ENCODE results near the gene ACO1. TPM values are rescaled to one million over a fixed set of nuclear protein-coding genes. Genes with fewer than 3 reads are reported as not detected.
A peak's percentile ranks its signal among the peaks of the same experiment; 100 is the strongest.

Gene ACO1
- total RNA-seq, 2 experiments from 2014 or later = 8.8 to 9.0 TPM

- Histone ChIP-seq H3K36me3 (ENCODE audit: insufficient read depth, low read length) (no peaks in the 10 kb centered on the region), H3K9me2 (ENCODE audit: insufficient read depth, low read length) (no peaks in the 10 kb centered on the region), H4K20me1 (ENCODE audit: insufficient read depth, low read length) (no peaks in the 10 kb centered on the region), H3K27ac (ENCODE audit: low read depth, low read length, poor library complexity, severe bottlenecking) (no peak overlapping the region), H3K4me2 (ENCODE audit: low read length) (no peak overlapping the region), H3K4me3 (ENCODE audit: low read depth, low read length, poor library complexity, severe bottlenecking) (no peak overlapping the region), H3K4me1 (ENCODE audit: insufficient read depth, low read length, poor library complexity, severe bottlenecking) (peaks cover 8% of the 10 kb centered on the region), H3K9me3 (ENCODE audit: low read length) (no peaks in the 10 kb centered on the region), H2AFZ (ENCODE audit: low read length) (no peak overlapping the region), H3K79me2 (ENCODE audit: insufficient read depth, low read depth, low read length) (no peaks in the 10 kb centered on the region)
- intact Hi-C loops (cut with micrococcal nuclease; ENCODE audit: unreplicated experiment) = loop anchor here (10.0 kb wide), 1 partner anchor 333 kb away; no protein-coding TSS in a partner anchor
- ChIA-PET POLR2A (interaction anchor here (0.6 kb wide), 2 partner anchors 39 to 552 kb away, joined by 3 read pairs; no protein-coding TSS in a partner anchor), CTCF (ENCODE audit: unreplicated experiment) (no interaction called here)
- no peak for TF ChIP-seq CTCF (conservative IDR thresholded peaks at IDR 0.05; ENCODE audit: low read length)
- no peak for TF ChIP-seq EZH2phosphoT487 (IDR thresholded peaks at IDR 0.05; ENCODE audit: borderline replicate concordance, low read depth, low read length)
- DNase-seq (ENCODE audit: low spot score) = no peak
- BruUV-seq (replicated peaks) = no TSS peak
Observed at GRCh38 chr9:32371679-32372078, 12.8 kb upstream of the ACO1 start.

- no peak overlapping the region for H3K27ac ChIP-seq (ENCODE audit: low read depth, low read length, poor library complexity, severe bottlenecking)
- CTCF ChIA-PET (ENCODE audit: unreplicated experiment) = interaction anchor here (0.6 to 2.2 kb wide), 2 partner anchors 32 to 196 kb away, joined by 3 to 6 read pairs; no protein-coding TSS in a partner anchor
- H3K9me2 ChIP-seq (ENCODE audit: insufficient read depth, low read length) = no peaks in the 10 kb centered on the region
- peak; percentile 20 for DNase-seq (ENCODE audit: low spot score)
- H2AFZ ChIP-seq (ENCODE audit: low read length) = no peak overlapping the region; the same call in 1 of the 2 replicates
- no peak overlapping the region for H3K4me2 ChIP-seq (ENCODE audit: low read length)
- H4K20me1 ChIP-seq (ENCODE audit: insufficient read depth, low read length) = no peaks in the 10 kb centered on the region
- H3K79me2 ChIP-seq (ENCODE audit: insufficient read depth, low read depth, low read length) = no peaks in the 10 kb centered on the region
- BruUV-seq (replicated peaks) = no TSS peak
- TF ChIP-seq EZH2phosphoT487 (IDR thresholded peaks at IDR 0.05; ENCODE audit: borderline replicate concordance, low read depth, low read length) (no peak), CTCF (conservative IDR thresholded peaks at IDR 0.05; ENCODE audit: low read length) (no peak)
- H3K9me3 ChIP-seq (ENCODE audit: low read length) = no peaks in the 10 kb centered on the region
- peaks cover 20% of the 10 kb centered on the region for H3K4me1 ChIP-seq (ENCODE audit: insufficient read depth, low read length, poor library complexity, severe bottlenecking)
- POLR2A ChIA-PET = interaction anchor here (0.7 to 1.1 kb wide), 2 partner anchors 39 to 598 kb away, joined by 3 to 5 read pairs; no protein-coding TSS in a partner anchor
- H3K4me3 ChIP-seq (ENCODE audit: low read depth, low read length, poor library complexity, severe bottlenecking) = no peak overlapping the region
- H3K36me3 ChIP-seq (ENCODE audit: insufficient read depth, low read length) = no peaks in the 10 kb centered on the region
- intact Hi-C loops (cut with micrococcal nuclease; ENCODE audit: unreplicated experiment) = loop anchor here (10.0 kb wide), 1 partner anchor 329 kb away; no protein-coding TSS in a partner anchor
Observed at GRCh38 chr9:32376285-32376684, 8.2 kb upstream of the ACO1 start.

GRCh38 chr9:32378496-32378895 is 5.9 kb upstream of the ACO1 start:
- Histone ChIP-seq H3K9me3 (ENCODE audit: low read length) (no peaks in the 10 kb centered on the region), H3K36me3 (ENCODE audit: insufficient read depth, low read length) (no peaks in the 10 kb centered on the region), H3K9me2 (ENCODE audit: insufficient read depth, low read length) (no peaks in the 10 kb centered on the region), H3K27ac (ENCODE audit: low read depth, low read length, poor library complexity, severe bottlenecking) (no peak overlapping the region), H3K79me2 (ENCODE audit: insufficient read depth, low read depth, low read length) (no peaks in the 10 kb centered on the region), H4K20me1 (ENCODE audit: insufficient read depth, low read length) (no peaks in the 10 kb centered on the region), H3K4me2 (ENCODE audit: low read length) (peak overlapping the region; percentile 45), H3K4me1 (ENCODE audit: insufficient read depth, low read length, poor library complexity, severe bottlenecking) (peaks cover 23% of the 10 kb centered on the region), H3K4me3 (ENCODE audit: low read depth, low read length, poor library complexity, severe bottlenecking) (peak overlapping the region; percentile 29), H2AFZ (ENCODE audit: low read length) (peak overlapping the region; percentile 53; the same call in 1 of the 2 replicates)
- TF ChIP-seq EZH2phosphoT487 (IDR thresholded peaks at IDR 0.05; ENCODE audit: borderline replicate concordance, low read depth, low read length) (no peak), CTCF (conservative IDR thresholded peaks at IDR 0.05; ENCODE audit: low read length) (peak; percentile 92)
- no TSS peak for BruUV-seq (replicated peaks)
- intact Hi-C loops (cut with micrococcal nuclease; ENCODE audit: unreplicated experiment) = loop anchor here (1.0 to 10.0 kb wide), 4 partner anchors 146 to 590 kb away; no protein-coding TSS in a partner anchor
- DNase-seq (ENCODE audit: low spot score) = peak; percentile 83
- CTCF ChIA-PET (ENCODE audit: unreplicated experiment) = interaction anchor here (0.5 to 3.2 kb wide), 8 partner anchors 55 to 202 kb away, joined by 3 to 58 read pairs (median 4); partner anchors contain the start of genes NDUFB6 and RIGI
- POLR2A ChIA-PET = interaction anchor here (0.5 to 2.9 kb wide), 7 partner anchors 32 to 317 kb away, joined by 3 to 16 read pairs (median 4); partner anchors contain the start of gene NDUFB6
